Type B pancreatic cell (in vitro differentiated cells): Measurements from ENCODE around the gene ANK3. TPM values are rescaled to one million over a fixed set of nuclear protein-coding genes. Genes with fewer than 3 reads are reported as not detected.

ENCODE experiments used
- DNase-seq: peaks from one replicate; pipeline ENCODE4 v3.0.0; 2021; ENCODE audit warnings: mixed read lengths; ENCODE audit not compliant: unreplicated experiment; ENCODE audit errors: extremely low spot score
- H3K27ac Mint-ChIP-seq: 2 replicates; pipeline ENCODE4 v1.8.0; 2021; ENCODE audit warnings: mild to moderate bottlenecking, mixed read lengths
- H3K27me3 Mint-ChIP-seq: 2 replicates; pipeline ENCODE4 v1.8.0; 2021; ENCODE audit warnings: mixed read lengths
- H3K36me3 Mint-ChIP-seq: 2 replicates; pipeline ENCODE4 v1.8.0; 2021; ENCODE audit warnings: mixed read lengths
- H3K4me1 Mint-ChIP-seq: one replicate; pipeline ENCODE4 v1.8.0; 2021; ENCODE audit warnings: mixed read lengths; ENCODE audit not compliant: unreplicated experiment
- H3K4me3 Mint-ChIP-seq: 2 replicates; pipeline ENCODE4 v1.8.0; 2021; ENCODE audit warnings: mild to moderate bottlenecking, mixed read lengths
- H3K9me3 Mint-ChIP-seq: 2 replicates; pipeline ENCODE4 v1.8.0; 2021; ENCODE audit warnings: mixed read lengths
- CTCF ChIP-seq: fragments of 200-600 bp; sonication (generic); conservative IDR thresholded peaks from 2 replicates; pipeline ENCODE4 v1.5.0; 2021; ENCODE audit warnings: antibody characterized with exemption, mild to moderate bottlenecking
- total RNA-seq: library from RNA; stranded (reverse); gene quantifications from 2 replicates; pipeline ENCODE4 v1.2.1, GENCODE V29; 2021; ENCODE audit warnings: low replicate concordance

Gene ANK3
- total RNA-seq, 1 donor from 2014 or later = 90.2 TPM

- Mint-ChIP-seq H3K27me3 (no peaks in the 10 kb centered on the region), H3K27ac (peak overlapping the region; percentile 28), H3K4me3 (no peak overlapping the region), H3K9me3 (peaks cover 10% of the 10 kb centered on the region), H3K36me3 (peaks cover 12% of the 10 kb centered on the region), H3K4me1 (peaks cover 30% of the 10 kb centered on the region)
- TF ChIP-seq CTCF = no peak
- DNase-seq = no peak
These were observed 242.7 kb downstream of the ANK3 start for GRCh38 chr10:60147025-60147424.

GRCh38 chr10:60144099-60144498 lies 245.6 kb downstream of the ANK3 start:
- Mint-ChIP-seq H3K9me3 (peaks cover 3% of the 10 kb centered on the region), H3K4me1 (peaks cover 29% of the 10 kb centered on the region), H3K27me3 (no peaks in the 10 kb centered on the region), H3K36me3 (peaks cover 3% of the 10 kb centered on the region), H3K27ac (no peak overlapping the region), H3K4me3 (no peak overlapping the region)
- no peak for DNase-seq
- no peak for TF ChIP-seq CTCF

- H3K4me1 Mint-ChIP-seq = peaks cover 19% of the 10 kb centered on the region
- peaks cover 3% of the 10 kb centered on the region for H3K36me3 Mint-ChIP-seq
- H3K4me3 Mint-ChIP-seq = no peak overlapping the region
- H3K27ac Mint-ChIP-seq = no peak overlapping the region
- H3K27me3 Mint-ChIP-seq = no peaks in the 10 kb centered on the region
- peaks cover 3% of the 10 kb centered on the region for H3K9me3 Mint-ChIP-seq
- TF ChIP-seq CTCF = no peak
- DNase-seq = no peak
These were observed 246.9 kb downstream of the ANK3 start for GRCh38 chr10:60142736-60143135.

GRCh38 chr10:60141896-60142559 lies 247.6 kb downstream of the ANK3 start:
- Mint-ChIP-seq H3K27ac (no peak overlapping the region), H3K4me1 (peaks cover 18% of the 10 kb centered on the region)

GRCh38 chr10:60140651-60141632 lies 248.7 kb downstream of the ANK3 start:
- Mint-ChIP-seq H3K27me3 (no peaks in the 10 kb centered on the region), H3K36me3 (peaks cover 3% of the 10 kb centered on the region), H3K9me3 (peaks cover 3% of the 10 kb centered on the region), H3K27ac (no peak overlapping the region), H3K4me1 (peaks cover 16% of the 10 kb centered on the region), H3K4me3 (no peak overlapping the region)
- DNase-seq = no peak
- no peak for TF ChIP-seq CTCF

More at GRCh38 chr10:60141896-60142559, 247.6 kb downstream of the ANK3 start:
- DNase-seq = no peak
- Mint-ChIP-seq H3K9me3 (peaks cover 3% of the 10 kb centered on the region), H3K4me3 (peak overlapping the region; percentile 48), H3K36me3 (peaks cover 3% of the 10 kb centered on the region), H3K27me3 (no peaks in the 10 kb centered on the region)
- TF ChIP-seq CTCF = no peak
